Measurements from ENCODE around the gene ROR2. TPM values are rescaled to one million over a fixed set of nuclear protein-coding genes. Genes with fewer than 3 reads are reported as not detected.

The ROR2 gene
- total RNA-seq, 4 donors from 2014 or later, result 4.2 to 23.2 (median 11.2) TPM

DNA sequence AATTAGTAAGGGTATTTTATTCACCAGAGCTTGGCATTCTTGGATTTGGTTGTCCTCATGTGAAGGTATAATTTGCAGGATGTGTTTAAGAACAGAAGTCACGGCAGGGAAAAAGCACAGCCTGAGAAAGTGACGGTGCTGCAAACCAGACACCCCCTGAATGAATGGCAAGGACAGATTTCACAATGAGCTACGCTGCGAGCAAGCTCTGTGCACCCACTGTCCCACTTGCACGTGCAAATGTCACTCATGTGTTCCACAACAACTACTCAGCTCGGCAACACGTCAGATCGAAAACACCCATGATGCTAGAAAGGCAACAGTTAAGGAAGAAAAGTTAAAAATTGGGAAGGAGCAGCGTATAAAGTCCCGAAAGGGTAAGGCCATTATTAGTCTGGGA, 168.9 kb downstream of the ROR2 start:
- intact Hi-C loops (cut with DNase I; ENCODE audit: low total_unique reads) (loop anchor here (5.0 kb wide), 1 partner anchor 116 kb away; no protein-coding TSS in a partner anchor), in situ Hi-C loops (cut with MboI; ENCODE audit: low pct_ligation_motif_present in 1 of 4, low pct_unique_long_range_greater_than_20kb in 1 of 4, low sequenced_read_pairs in 3 of 4) (no loop called here)
- TF ChIP-seq, protein P1, sequence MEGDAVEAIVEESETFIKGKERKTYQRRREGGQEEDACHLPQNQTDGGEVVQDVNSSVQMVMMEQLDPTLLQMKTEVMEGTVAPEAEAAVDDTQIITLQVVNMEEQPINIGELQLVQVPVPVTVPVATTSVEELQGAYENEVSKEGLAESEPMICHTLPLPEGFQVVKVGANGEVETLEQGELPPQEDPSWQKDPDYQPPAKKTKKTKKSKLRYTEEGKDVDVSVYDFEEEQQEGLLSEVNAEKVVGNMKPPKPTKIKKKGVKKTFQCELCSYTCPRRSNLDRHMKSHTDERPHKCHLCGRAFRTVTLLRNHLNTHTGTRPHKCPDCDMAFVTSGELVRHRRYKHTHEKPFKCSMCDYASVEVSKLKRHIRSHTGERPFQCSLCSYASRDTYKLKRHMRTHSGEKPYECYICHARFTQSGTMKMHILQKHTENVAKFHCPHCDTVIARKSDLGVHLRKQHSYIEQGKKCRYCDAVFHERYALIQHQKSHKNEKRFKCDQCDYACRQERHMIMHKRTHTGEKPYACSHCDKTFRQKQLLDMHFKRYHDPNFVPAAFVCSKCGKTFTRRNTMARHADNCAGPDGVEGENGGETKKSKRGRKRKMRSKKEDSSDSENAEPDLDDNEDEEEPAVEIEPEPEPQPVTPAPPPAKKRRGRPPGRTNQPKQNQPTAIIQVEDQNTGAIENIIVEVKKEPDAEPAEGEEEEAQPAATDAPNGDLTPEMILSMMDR (IDR thresholded peaks at IDR 0.05), result no peak
- TF ChIP-seq POLR2AphosphoS5 (IDR thresholded peaks at IDR 0.05), result no peak
- TF ChIP-seq EP300 (IDR thresholded peaks at IDR 0.05; ENCODE audit: low read depth), result no peak
- H3K9me3 ChIP-seq, result no peaks in the 10 kb centered on the region
- no peak overlapping the region for H3K4me3 ChIP-seq
- H3K36me3 ChIP-seq, result no peaks in the 10 kb centered on the region
- WGBS, 2 donors (ENCODE audit: low coverage in 1 of 2), result 80% methylated on average over 10 of the region's 10 CpGs; no CpG with 5 or more reads in 1 of the 2 donors
- H3K27ac ChIP-seq, result peak overlapping the region in 1 of 4 donors; percentile 31
- H3K27me3 ChIP-seq, result no peaks in the 10 kb centered on the region
- DNase-seq, result no peak
- peaks cover 0 to 10% (median 5%) of the 10 kb centered on the region in 4 donors for H3K4me1 ChIP-seq

DNA sequence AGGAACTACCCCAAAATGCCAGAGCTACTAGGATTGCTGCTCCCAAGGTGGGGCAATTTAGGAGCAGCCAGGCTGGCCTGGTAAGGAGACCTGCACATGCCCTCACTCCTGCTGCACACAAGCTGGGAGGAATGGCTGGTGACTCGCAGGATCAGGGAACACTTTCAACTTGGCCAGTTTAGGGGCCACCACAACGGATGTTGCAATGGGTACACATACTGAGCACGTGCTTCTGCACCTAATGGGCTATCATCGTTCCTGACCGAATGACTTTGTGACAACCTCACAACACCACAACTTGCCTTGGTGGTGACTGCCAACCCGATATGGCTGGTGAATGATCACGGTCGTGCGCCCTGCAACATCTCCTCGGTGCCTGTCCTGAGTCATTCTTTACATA, 172.0 kb downstream of the ROR2 start:
- Histone ChIP-seq H3K9me3 (no peaks in the 10 kb centered on the region), H3K4me1 (peaks cover 0 to 15% (median 6%) of the 10 kb centered on the region in 4 donors), H3K27me3 (no peaks in the 10 kb centered on the region), H3K27ac (no peak overlapping the region), H3K4me3 (no peak overlapping the region), H3K36me3 (no peaks in the 10 kb centered on the region)
- DNase-seq, result no peak
- in situ Hi-C loops (cut with MboI; ENCODE audit: low pct_ligation_motif_present in 1 of 4, low pct_unique_long_range_greater_than_20kb in 1 of 4, low sequenced_read_pairs in 3 of 4), result loop anchor here in 1 of 4 donors (10.0 kb wide), 1 partner anchor 177 kb away; the partner anchor contains the start of gene ROR2
- TF ChIP-seq, protein P1 (IDR thresholded peaks at IDR 0.05), result no peak
- no peak for TF ChIP-seq POLR2A (IDR thresholded peaks at IDR 0.05)
- 94% methylated on average over 10 of the region's 10 CpGs; no CpG with 5 or more reads in 1 of the 2 donors for WGBS, 2 donors (ENCODE audit: low coverage in 1 of 2)
- intact Hi-C loops (cut with DNase I; ENCODE audit: low total_unique reads), result no loop called here

DNA sequence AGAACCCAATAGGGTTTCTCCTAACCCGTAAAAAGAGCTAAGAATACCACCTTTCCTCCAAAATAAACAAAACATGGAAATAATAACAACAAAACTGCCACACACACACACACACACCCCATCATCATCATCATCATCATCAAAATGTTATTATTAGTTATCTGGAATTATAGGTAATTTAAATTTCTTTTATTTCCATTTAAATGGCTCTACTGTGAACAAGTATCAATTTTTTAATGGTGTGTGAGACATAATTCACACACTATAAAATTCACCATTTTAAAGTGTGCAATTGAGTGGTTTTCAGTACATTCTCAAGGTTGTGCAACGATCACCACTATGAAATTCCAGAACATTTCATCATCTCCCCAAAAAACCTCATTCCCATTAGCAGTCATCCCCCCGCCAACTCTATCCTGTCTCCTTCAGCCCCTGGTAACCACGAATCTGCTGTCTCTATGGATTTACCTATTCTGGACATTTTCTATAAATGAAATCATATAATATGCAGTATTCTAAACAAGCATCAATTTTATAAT, 172.7 kb downstream of the ROR2 start:
- H3K27me3 ChIP-seq, result no peaks in the 10 kb centered on the region
- no peaks in the 10 kb centered on the region for H3K36me3 ChIP-seq
- WGBS, 2 donors (ENCODE audit: low coverage in 1 of 2), result 56 to 66% methylated on average over 4 of the region's 4 CpGs
- intact Hi-C loops (cut with DNase I; ENCODE audit: low total_unique reads) (no loop called here), in situ Hi-C loops (cut with MboI; ENCODE audit: low pct_ligation_motif_present in 1 of 4, low pct_unique_long_range_greater_than_20kb in 1 of 4, low sequenced_read_pairs in 3 of 4) (loop anchor here in 1 of 4 donors (10.0 kb wide), 1 partner anchor 177 kb away; the partner anchor contains the start of gene ROR2)
- H3K27ac ChIP-seq, result peak overlapping the region in 2 of 4 donors; percentile 0 to 23
- H3K4me3 ChIP-seq, result no peak overlapping the region
- H3K4me1 ChIP-seq, result peaks cover 0 to 20% (median 7%) of the 10 kb centered on the region in 4 donors
- H3K9me3 ChIP-seq, result no peaks in the 10 kb centered on the region
- TF ChIP-seq POLR2AphosphoS5 (IDR thresholded peaks at IDR 0.05) (peak in 1 of 3 donors; percentile 45), POLR2A (IDR thresholded peaks at IDR 0.05) (no peak), EP300 (IDR thresholded peaks at IDR 0.05; ENCODE audit: low read depth) (no peak)
- TF ChIP-seq, protein P1 (IDR thresholded peaks at IDR 0.05), result no peak
- DNase-seq, result no peak

- Histone ChIP-seq H3K36me3 (no peaks in the 10 kb centered on the region), H3K9me3 (no peaks in the 10 kb centered on the region), H3K27me3 (no peaks in the 10 kb centered on the region), H3K27ac (peak overlapping the region; percentile 0 to 28 (median 24)), H3K4me3 (no peak overlapping the region), H3K4me1 (peaks cover 0 to 25% (median 11%) of the 10 kb centered on the region in 4 donors)
- intact Hi-C loops (cut with DNase I; ENCODE audit: low total_unique reads), result no loop called here
- in situ Hi-C loops (cut with MboI; ENCODE audit: low pct_ligation_motif_present in 1 of 4, low pct_unique_long_range_greater_than_20kb in 1 of 4, low sequenced_read_pairs in 3 of 4), result loop anchor here in 1 of 4 donors (10.0 kb wide), 1 partner anchor 178 kb away; the partner anchor contains the start of gene ROR2
- WGBS, 2 donors (ENCODE audit: low coverage in 1 of 2), result 47 to 60% methylated on average over 6 of the region's 6 CpGs
- TF ChIP-seq, protein P1 (IDR thresholded peaks at IDR 0.05), result no peak
- TF ChIP-seq POLR2A (IDR thresholded peaks at IDR 0.05), result no peak
- TF ChIP-seq EP300 (IDR thresholded peaks at IDR 0.05; ENCODE audit: low read depth), result no peak
- TF ChIP-seq POLR2AphosphoS5 (IDR thresholded peaks at IDR 0.05), result no peak
- DNase-seq, result no peak
These were observed 173.4 kb downstream of the ROR2 start for GRCh38 chr9:91776409-91777291.
